ENCODE results near the gene TRIM39. TPM values are rescaled to one million over a fixed set of nuclear protein-coding genes. Genes with fewer than 3 reads are reported as not detected.
A peak's percentile ranks its signal among the peaks of the same experiment; 100 is the strongest.

The TRIM39 gene
- total and polyA plus RNA-seq, 2 of the 13 experiments (the other 11 are each of a cell fraction or from before 2014, with no cell fraction given) = 7.7 to 14.6 TPM

- no peak for TF ChIP-seq AHDC1 (CRISPR knock-in tag; IDR thresholded peaks at IDR 0.05; ENCODE audit: borderline replicate concordance)
- no peak for TF ChIP-seq DRAP1 (CRISPR knock-in tag; IDR thresholded peaks at IDR 0.05)
- no peak for TF ChIP-seq AHR (CRISPR knock-in tag; IDR thresholded peaks at IDR 0.05)
- peak; percentile 93 for TF ChIP-seq ZNF672 (CRISPR knock-in tag; IDR thresholded peaks at IDR 0.05)
- no peak; the same call in 1 of the 2 replicates for TF ChIP-seq MXD4 (CRISPR knock-in tag; IDR thresholded peaks at IDR 0.05)
- TF ChIP-seq MXI1 (IDR thresholded peaks at IDR 0.05; ENCODE audit: borderline replicate concordance, low read depth, low read length) = peak; percentile 70; the same call in 2 of the 3 replicates
- TF ChIP-seq NFIC (IDR thresholded peaks at IDR 0.05; ENCODE audit: low read length) = no peak
- no peak for TF ChIP-seq REXO4 (CRISPR knock-in tag; IDR thresholded peaks at IDR 0.05; ENCODE audit: borderline replicate concordance)
- no peak for TF ChIP-seq HDAC6 (IDR thresholded peaks at IDR 0.05; ENCODE audit: low read depth, low read length)
- TF ChIP-seq IRF1 (CRISPR knock-in tag; IDR thresholded peaks at IDR 0.05; ENCODE audit: low read depth) = no peak
- no peak for TF ChIP-seq CEBPB (IDR thresholded peaks at IDR 0.05; ENCODE audit: borderline replicate concordance, low read depth, low read length)
- TF ChIP-seq ZNF570 (CRISPR knock-in tag; IDR thresholded peaks at IDR 0.05; ENCODE audit: borderline replicate concordance) = no peak; the same call in 1 of the 2 replicates
- no peak for TF ChIP-seq KLF15 (CRISPR knock-in tag; IDR thresholded peaks at IDR 0.05; ENCODE audit: borderline replicate concordance)
- no peak for TF ChIP-seq ZNF432 (CRISPR knock-in tag; IDR thresholded peaks at IDR 0.05; ENCODE audit: borderline replicate concordance)
- 0 out of 2 replicates have a peak, but pooled peaks have one; percentile 23 for TF ChIP-seq SATB2 (CRISPR knock-in tag; IDR thresholded peaks at IDR 0.05)
- TF ChIP-seq KAT2B (IDR thresholded peaks at IDR 0.05; ENCODE audit: borderline replicate concordance, low read depth, low read length) = no peak
- TF ChIP-seq MZF1 (CRISPR knock-in tag; IDR thresholded peaks at IDR 0.05; ENCODE audit: borderline replicate concordance) = 0 out of 2 replicates have a peak, but pooled peaks have one; percentile 61
- TF ChIP-seq ZSCAN20 (CRISPR knock-in tag; IDR thresholded peaks at IDR 0.05; ENCODE audit: borderline replicate concordance) = peak; percentile 84; the same call in 1 of the 2 replicates
- peak; percentile 91 for TF ChIP-seq SALL2 (CRISPR knock-in tag; IDR thresholded peaks at IDR 0.05)
- no peak for TF ChIP-seq ONECUT2 (CRISPR knock-in tag; IDR thresholded peaks at IDR 0.05)
- TF ChIP-seq ZNF546 (CRISPR knock-in tag; conservative IDR thresholded peaks at IDR 0.05) = no peak
Observed at GRCh38 chr6:30326526-30327231, at the start of gene TRIM39 (continued).
